ENCODE results near the gene MGAT5B.

DNA sequence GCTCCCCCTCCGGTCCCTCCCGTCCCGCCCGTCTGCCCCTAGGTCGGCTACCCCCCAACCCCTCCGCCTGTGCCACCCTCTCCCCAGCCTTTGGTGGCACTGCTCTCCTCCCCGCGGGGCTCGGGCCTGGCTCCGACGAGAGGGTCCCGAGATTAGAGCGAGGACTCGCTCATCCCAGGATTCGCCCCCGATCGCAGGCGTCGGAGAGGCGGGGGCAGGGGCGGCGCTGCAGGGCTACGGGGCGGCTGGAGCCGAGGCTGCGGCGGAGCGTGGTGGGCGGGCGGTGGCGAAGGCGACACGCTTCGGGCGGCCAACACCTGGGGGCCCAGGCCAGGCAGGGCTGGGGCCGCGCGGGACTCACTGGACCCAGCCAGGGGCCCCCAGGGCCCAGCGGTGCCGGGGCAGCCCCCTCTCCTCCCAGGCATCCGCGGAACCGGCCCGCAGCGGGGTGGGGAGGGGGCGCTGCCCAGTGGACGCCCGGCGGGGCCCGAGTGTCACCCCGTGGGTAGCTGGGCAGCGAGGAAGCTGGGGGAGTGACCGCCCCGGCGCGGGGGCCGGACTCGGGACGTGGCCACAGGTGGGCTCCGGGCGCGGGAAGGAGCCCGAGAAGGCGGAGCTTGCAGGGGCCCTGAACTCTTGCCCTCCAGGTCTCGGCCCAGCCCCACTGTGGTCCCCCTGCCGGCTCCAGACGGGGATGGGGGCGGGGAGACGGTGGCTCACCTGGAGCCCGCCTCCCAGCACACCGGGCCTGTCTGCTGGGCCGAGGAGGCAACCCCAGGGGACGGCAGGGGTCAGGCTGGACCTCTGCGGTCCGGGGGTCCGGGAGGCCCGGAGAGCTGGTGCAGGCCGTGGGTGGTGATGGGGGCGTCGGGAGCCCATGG, 1.5 kb downstream of the MGAT5B start:
- TF ChIP-seq, protein P1, sequence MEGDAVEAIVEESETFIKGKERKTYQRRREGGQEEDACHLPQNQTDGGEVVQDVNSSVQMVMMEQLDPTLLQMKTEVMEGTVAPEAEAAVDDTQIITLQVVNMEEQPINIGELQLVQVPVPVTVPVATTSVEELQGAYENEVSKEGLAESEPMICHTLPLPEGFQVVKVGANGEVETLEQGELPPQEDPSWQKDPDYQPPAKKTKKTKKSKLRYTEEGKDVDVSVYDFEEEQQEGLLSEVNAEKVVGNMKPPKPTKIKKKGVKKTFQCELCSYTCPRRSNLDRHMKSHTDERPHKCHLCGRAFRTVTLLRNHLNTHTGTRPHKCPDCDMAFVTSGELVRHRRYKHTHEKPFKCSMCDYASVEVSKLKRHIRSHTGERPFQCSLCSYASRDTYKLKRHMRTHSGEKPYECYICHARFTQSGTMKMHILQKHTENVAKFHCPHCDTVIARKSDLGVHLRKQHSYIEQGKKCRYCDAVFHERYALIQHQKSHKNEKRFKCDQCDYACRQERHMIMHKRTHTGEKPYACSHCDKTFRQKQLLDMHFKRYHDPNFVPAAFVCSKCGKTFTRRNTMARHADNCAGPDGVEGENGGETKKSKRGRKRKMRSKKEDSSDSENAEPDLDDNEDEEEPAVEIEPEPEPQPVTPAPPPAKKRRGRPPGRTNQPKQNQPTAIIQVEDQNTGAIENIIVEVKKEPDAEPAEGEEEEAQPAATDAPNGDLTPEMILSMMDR (conservative IDR thresholded peaks at IDR 0.05 in 1 of 2, IDR thresholded peaks at IDR 0.05 in 1 of 2; ENCODE audit: extremely low read depth in 1 of 2, insufficient read depth in 1 of 2, low read depth in 1 of 2, low read length in 2 of 2) = no peak
- no peak for TF ChIP-seq EZH2 (IDR thresholded peaks at IDR 0.05; ENCODE audit: borderline replicate concordance, low read length)
